NCI-H128 (cell line): ENCODE results near the gene RPS29.

ENCODE experiments used
- DNase-seq: peaks from one replicate; lab custom pipeline; 2025; ENCODE audit not compliant: unreplicated experiment; lab: John Stamatoyannopoulos, UW

Gene RPS29

GRCh38 chr14:49553106-49553505, 33.1 kb downstream of the RPS29 start:
- no peak for DNase-seq

GRCh38 chr14:49551569-49551968, 34.6 kb downstream of the RPS29 start:
- no peak for DNase-seq

- no peak for DNase-seq
Observed at GRCh38 chr14:49550286-49551184, 35.6 kb downstream of the RPS29 start.

GRCh38 chr14:49549881-49550280, 36.3 kb downstream of the RPS29 start:
- no peak for DNase-seq

- no peak for DNase-seq
Observed at GRCh38 chr14:49549446-49549845, 36.7 kb downstream of the RPS29 start.

GRCh38 chr14:49546766-49547165, 39.4 kb downstream of the RPS29 start:
- DNase-seq = no peak

GRCh38 chr14:49545716-49546115, 40.5 kb downstream of the RPS29 start:
- no peak for DNase-seq

- DNase-seq = no peak
Observed at GRCh38 chr14:49545071-49545470, 41.1 kb downstream of the RPS29 start.

- no peak for DNase-seq
Observed at GRCh38 chr14:49541049-49541448, 45.1 kb downstream of the RPS29 start.

- no peak for DNase-seq
Observed at GRCh38 chr14:49538852-49539251, 47.3 kb downstream of the RPS29 start.
